Vagina (tissue), 2 donors: ENCODE data around the gene BLACAT1.

Source experiments
- POLR2A ChIP-seq, 2 donors: fragments of 450-650 bp; IDR thresholded peaks; one replicate each; pipeline ENCODE4 v1.6.1; 2017; ENCODE audit warnings: antibody characterized with exemption in 2 of 2, mild to moderate bottlenecking in 2 of 2, moderate library complexity in 2 of 2
- TF ChIP-seq, protein P1 (sequence below), 3 experiments: fragments of 450-650 bp in 2 of 3; fragments of 200-600 bp in 1 of 3; sonication (generic) in 1 of 3; IDR thresholded peaks; one replicate each; pipeline ENCODE4 v1.5.1; 2017 to 2019; ENCODE audit warnings: antibody characterized with exemption in 3 of 3, mild to moderate bottlenecking in 2 of 3, moderate library complexity in 2 of 3

DNA sequence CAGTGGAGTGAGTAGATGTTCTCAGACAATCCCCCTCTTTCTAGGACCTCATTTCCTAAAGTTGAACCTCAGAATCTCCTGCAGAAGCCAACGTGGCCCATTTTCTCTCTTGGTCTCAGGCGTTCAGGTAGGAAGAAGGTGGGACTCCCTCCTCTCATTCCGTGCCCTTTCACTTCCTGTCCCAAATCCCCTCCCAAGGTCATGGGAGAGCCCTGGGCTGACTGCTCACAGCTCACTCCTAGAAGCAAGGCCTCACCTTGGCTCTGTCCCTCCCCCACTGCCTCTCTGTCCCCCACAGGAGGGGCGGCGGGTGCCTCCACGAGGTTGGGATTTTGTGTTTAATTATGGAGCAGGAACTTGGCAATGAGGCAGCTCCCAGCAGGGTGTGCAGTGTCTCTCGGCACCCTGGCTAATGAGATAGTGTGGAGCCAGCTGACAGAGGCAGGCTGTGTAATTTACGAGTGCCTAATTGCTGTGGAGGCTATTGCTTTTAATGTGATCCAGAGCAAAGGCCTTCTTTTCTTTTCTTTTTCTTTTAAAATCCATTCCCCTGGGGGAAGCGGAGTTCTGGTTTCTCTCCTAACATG is 39.5 kb upstream of the BLACAT1 start:
- TF ChIP-seq, protein P1, sequence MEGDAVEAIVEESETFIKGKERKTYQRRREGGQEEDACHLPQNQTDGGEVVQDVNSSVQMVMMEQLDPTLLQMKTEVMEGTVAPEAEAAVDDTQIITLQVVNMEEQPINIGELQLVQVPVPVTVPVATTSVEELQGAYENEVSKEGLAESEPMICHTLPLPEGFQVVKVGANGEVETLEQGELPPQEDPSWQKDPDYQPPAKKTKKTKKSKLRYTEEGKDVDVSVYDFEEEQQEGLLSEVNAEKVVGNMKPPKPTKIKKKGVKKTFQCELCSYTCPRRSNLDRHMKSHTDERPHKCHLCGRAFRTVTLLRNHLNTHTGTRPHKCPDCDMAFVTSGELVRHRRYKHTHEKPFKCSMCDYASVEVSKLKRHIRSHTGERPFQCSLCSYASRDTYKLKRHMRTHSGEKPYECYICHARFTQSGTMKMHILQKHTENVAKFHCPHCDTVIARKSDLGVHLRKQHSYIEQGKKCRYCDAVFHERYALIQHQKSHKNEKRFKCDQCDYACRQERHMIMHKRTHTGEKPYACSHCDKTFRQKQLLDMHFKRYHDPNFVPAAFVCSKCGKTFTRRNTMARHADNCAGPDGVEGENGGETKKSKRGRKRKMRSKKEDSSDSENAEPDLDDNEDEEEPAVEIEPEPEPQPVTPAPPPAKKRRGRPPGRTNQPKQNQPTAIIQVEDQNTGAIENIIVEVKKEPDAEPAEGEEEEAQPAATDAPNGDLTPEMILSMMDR (IDR thresholded peaks at IDR 0.05) = no peak
- TF ChIP-seq POLR2A (IDR thresholded peaks at IDR 0.05) = no peak
